CD4-positive, alpha-beta T cell (primary cell): Measurements from ENCODE around the gene ADAM10. TPM values are rescaled to one million over a fixed set of nuclear protein-coding genes. Genes with fewer than 3 reads are reported as not detected.
A peak's percentile ranks its signal among the peaks of the same experiment; 100 is the strongest.

Source experiments
- ATAC-seq: fragments of 200-7000 bp; cut with Tn5 transposase; one replicate; pipeline ENCODE4 v1.10.0; 2022; ENCODE audit warnings: mild to moderate bottlenecking; ENCODE audit not compliant: poor library complexity
- CTCF ChIA-PET: fragments of 350-600 bp; sonication (Branson Sonifier 250); formaldehyde crosslinking; loops from one replicate; lab custom pipeline; 2021; ENCODE audit warnings: antibody characterized with exemption, inconsistent platforms; lab: Charles Lee
- POLR2A ChIA-PET: fragments of 350-600 bp; sonication (Branson Sonifier 250); formaldehyde crosslinking; loops from one replicate; lab custom pipeline; 2021; ENCODE audit warnings: antibody characterized with exemption, inconsistent platforms; lab: Charles Lee
- DNase-seq, 14 experiments: peaks; one replicate each; pipeline ENCODE4 v3.0.0-alpha.2; 2013 to 2020; ENCODE audit warnings: mixed read lengths in 2 of 14
- H3K27ac ChIP-seq, 2 donors: one replicate each; pipeline versions ENCODE4 v1.5.1 to v1.7.0; 2013; ENCODE audit warnings: low read length in 2 of 2, low read depth in 1 of 2, mild to moderate bottlenecking in 1 of 2
- H3K27me3 ChIP-seq, 2 experiments: 1 replicate in 1 of 2; 2 replicates in 1 of 2; pipeline versions ENCODE4 v1.6.1 to v1.7.0; 2013; ENCODE audit warnings: low read length in 2 of 2, control low read depth in 1 of 2, mild to moderate bottlenecking in 1 of 2, moderate library complexity in 1 of 2; ENCODE audit not compliant: insufficient read depth in 2 of 2, control insufficient read depth in 1 of 2
- H3K36me3 ChIP-seq: one replicate; pipeline ENCODE4 v1.6.1; 2013; ENCODE audit warnings: low read length, control low read depth; ENCODE audit not compliant: insufficient read depth
- H3K4me1 ChIP-seq: one replicate; pipeline ENCODE4 v1.6.1; 2013; ENCODE audit warnings: low read length, control low read depth; ENCODE audit not compliant: insufficient read depth
- H3K4me3 ChIP-seq: one replicate; pipeline ENCODE4 v1.5.1; 2013; ENCODE audit warnings: mild to moderate bottlenecking, low read length, moderate library complexity
- H3K9me3 ChIP-seq, 2 experiments: 1 replicate in 1 of 2; 2 replicates in 1 of 2; pipeline versions ENCODE4 v1.6.1 to v1.7.0; 2013; ENCODE audit warnings: low read length in 2 of 2, mild to moderate bottlenecking in 2 of 2, control low read depth in 1 of 2, moderate library complexity in 1 of 2; ENCODE audit not compliant: control insufficient read depth in 1 of 2, insufficient read depth in 1 of 2
- H3K27ac Mint-ChIP-seq: one replicate; pipeline ENCODE4 v1.8.0; 2020; ENCODE audit warnings: mixed read lengths
- H3K27me3 Mint-ChIP-seq: one replicate; pipeline ENCODE4 v1.8.0; 2021; ENCODE audit warnings: mixed read lengths
- H3K36me3 Mint-ChIP-seq: one replicate; pipeline ENCODE4 v1.8.0; 2021; ENCODE audit warnings: low read depth, mixed read lengths
- H3K4me1 Mint-ChIP-seq: one replicate; pipeline ENCODE4 v1.8.0; 2021; ENCODE audit warnings: low read depth, mixed read lengths
- H3K4me3 Mint-ChIP-seq: one replicate; pipeline ENCODE4 v1.8.0; 2020; ENCODE audit warnings: mild to moderate bottlenecking, mixed read lengths
- H3K9me3 Mint-ChIP-seq: one replicate; pipeline ENCODE4 v1.8.0; 2020; ENCODE audit warnings: mixed read lengths
- intact Hi-C, 2 experiments: fragments of 100-400 bp; cut with DNase I in 1 of 2; cut with micrococcal nuclease in 1 of 2; formaldehyde crosslinking; loops; one replicate each; pipeline versions ENCODE4 v1.15.1 to v1.9.0; 2023 to 2025; cut with DNase I, micrococcal nuclease
- total RNA-seq, 174 experiments: library from RNA in 2 of 174; stranded (reverse) in 2 of 174; gene quantifications; one replicate each; pipeline ENCODE4 v1.2.3 and lab custom pipeline; 2021 to 2026
- TF ChIP-seq, protein P1 (sequence below): fragments of 200-600 bp; IDR thresholded peaks from one replicate; pipeline ENCODE4 v1.8.0; 2022; ENCODE audit warnings: antibody characterized with exemption, mild to moderate bottlenecking

ADAM10 gene
- total RNA-seq, 2 experiments from 2014 or later: 70.5 to 80.4 TPM

DNA sequence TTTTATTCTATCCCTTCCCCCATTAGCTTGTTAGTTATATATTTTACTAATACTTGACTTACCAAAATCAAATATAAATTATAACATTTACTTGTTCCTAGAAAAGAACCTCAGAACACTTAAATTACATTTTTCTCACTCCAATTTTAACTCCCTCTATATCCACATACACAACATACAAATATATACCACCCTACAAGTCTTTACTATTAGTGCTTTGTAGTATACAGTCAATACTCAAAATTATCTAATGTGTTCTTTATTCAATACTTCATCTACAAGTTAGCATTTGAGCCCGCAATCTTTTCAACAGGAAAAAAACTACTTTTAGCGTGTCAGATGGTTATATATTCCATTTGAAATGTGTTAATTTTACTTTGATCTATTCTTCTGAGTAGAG is 100.3 kb downstream of the ADAM10 start:
- ChIA-PET CTCF (no interaction called here), POLR2A (no interaction called here)
- intact Hi-C loops: no loop called here
- Mint-ChIP-seq H3K4me1 (peaks cover 10% of the 10 kb centered on the region), H3K27me3 (no peaks in the 10 kb centered on the region), H3K27ac (peak overlapping the region; percentile 55), H3K4me3 (no peak overlapping the region), H3K9me3 (no peaks in the 10 kb centered on the region), H3K36me3 (peaks cover 74% of the 10 kb centered on the region)
- no peak for ATAC-seq
- Histone ChIP-seq H3K4me1 (no peaks in the 10 kb centered on the region), H3K27me3 (no peaks in the 10 kb centered on the region), H3K4me3 (no peak overlapping the region), H3K9me3 (no peaks in the 10 kb centered on the region), H3K36me3 (peaks cover 12% of the 10 kb centered on the region), H3K27ac (no peak overlapping the region)
- TF ChIP-seq, protein P1, sequence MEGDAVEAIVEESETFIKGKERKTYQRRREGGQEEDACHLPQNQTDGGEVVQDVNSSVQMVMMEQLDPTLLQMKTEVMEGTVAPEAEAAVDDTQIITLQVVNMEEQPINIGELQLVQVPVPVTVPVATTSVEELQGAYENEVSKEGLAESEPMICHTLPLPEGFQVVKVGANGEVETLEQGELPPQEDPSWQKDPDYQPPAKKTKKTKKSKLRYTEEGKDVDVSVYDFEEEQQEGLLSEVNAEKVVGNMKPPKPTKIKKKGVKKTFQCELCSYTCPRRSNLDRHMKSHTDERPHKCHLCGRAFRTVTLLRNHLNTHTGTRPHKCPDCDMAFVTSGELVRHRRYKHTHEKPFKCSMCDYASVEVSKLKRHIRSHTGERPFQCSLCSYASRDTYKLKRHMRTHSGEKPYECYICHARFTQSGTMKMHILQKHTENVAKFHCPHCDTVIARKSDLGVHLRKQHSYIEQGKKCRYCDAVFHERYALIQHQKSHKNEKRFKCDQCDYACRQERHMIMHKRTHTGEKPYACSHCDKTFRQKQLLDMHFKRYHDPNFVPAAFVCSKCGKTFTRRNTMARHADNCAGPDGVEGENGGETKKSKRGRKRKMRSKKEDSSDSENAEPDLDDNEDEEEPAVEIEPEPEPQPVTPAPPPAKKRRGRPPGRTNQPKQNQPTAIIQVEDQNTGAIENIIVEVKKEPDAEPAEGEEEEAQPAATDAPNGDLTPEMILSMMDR: no peak
- DNase-seq: no peak

DNA sequence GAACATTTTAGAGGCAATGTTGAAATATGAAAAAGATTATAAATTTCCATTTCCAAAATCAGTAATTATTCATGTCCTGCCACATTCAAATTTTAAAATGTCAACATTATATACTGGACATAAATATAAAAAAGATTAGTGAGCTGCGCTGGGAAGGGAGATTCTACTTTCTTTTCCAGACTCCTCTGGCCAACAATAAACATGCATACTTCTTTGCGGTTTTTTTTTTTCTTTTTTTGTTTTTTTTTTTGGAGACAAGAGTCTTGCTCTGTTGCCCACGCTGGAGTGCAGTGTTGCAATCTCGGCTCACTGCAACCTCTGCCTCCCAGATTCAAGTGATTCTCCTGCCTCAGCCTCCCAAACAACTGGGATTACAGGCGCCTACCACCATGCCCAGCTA is 105.5 kb downstream of the ADAM10 start:
- no peaks in the 10 kb centered on the region for H3K27me3 Mint-ChIP-seq
- TF ChIP-seq, protein P1: no peak
- no peaks in the 10 kb centered on the region for H3K27me3 ChIP-seq
- ATAC-seq (no peak), DNase-seq (no peak)
- no peak overlapping the region for H3K4me3 ChIP-seq
- CTCF ChIA-PET: interaction anchor here (0.6 kb wide), 1 partner anchor 1791 kb away, joined by 3 read pairs; no protein-coding TSS in a partner anchor
- H3K9me3 ChIP-seq: no peaks in the 10 kb centered on the region
- H3K4me1 ChIP-seq: no peaks in the 10 kb centered on the region
- H3K27ac Mint-ChIP-seq: no peak overlapping the region
- H3K4me3 Mint-ChIP-seq: no peak overlapping the region
- H3K36me3 Mint-ChIP-seq: peaks cover 73% of the 10 kb centered on the region
- H3K4me1 Mint-ChIP-seq: peaks cover 16% of the 10 kb centered on the region
- no peak overlapping the region for H3K27ac ChIP-seq
- intact Hi-C loops: no loop called here
- H3K36me3 ChIP-seq: peaks cover 21% of the 10 kb centered on the region
- POLR2A ChIA-PET: no interaction called here
- no peaks in the 10 kb centered on the region for H3K9me3 Mint-ChIP-seq

DNA sequence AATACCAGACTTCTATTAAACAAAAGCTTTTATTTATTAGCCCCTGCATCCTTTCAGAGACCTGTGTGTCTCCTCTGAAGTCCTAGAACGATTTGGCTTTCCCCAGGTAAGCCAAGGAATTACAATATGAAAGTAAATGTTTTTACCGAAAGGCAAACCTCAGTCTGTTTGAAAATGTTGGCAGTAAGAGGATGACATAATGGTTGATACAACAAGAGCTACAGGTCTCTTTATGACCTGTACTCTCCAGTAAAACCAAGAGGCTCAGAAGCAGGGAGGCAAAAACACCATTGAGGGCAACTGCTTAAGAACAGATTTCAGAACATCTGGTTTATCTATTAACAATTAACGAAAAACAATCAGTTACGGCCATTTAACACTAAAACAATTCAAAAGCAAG is 107.8 kb downstream of the ADAM10 start:
- ChIA-PET CTCF (interaction anchor here (0.6 kb wide), 1 partner anchor 301 kb away, joined by 3 read pairs; no protein-coding TSS in a partner anchor), POLR2A (no interaction called here)
- Mint-ChIP-seq H3K27ac (peak overlapping the region; percentile 50), H3K9me3 (peaks cover 2% of the 10 kb centered on the region), H3K4me1 (peaks cover 16% of the 10 kb centered on the region), H3K4me3 (no peak overlapping the region), H3K27me3 (no peaks in the 10 kb centered on the region), H3K36me3 (peaks cover 85% of the 10 kb centered on the region)
- ATAC-seq (no peak), DNase-seq (no peak)
- no peak overlapping the region for H3K4me3 ChIP-seq
- no peaks in the 10 kb centered on the region for H3K4me1 ChIP-seq
- H3K27ac ChIP-seq: no peak overlapping the region
- TF ChIP-seq, protein P1: no peak
- H3K27me3 ChIP-seq: no peaks in the 10 kb centered on the region
- H3K36me3 ChIP-seq: peaks cover 29% of the 10 kb centered on the region
- H3K9me3 ChIP-seq: no peaks in the 10 kb centered on the region
- intact Hi-C loops: no loop called here
